Measurements from ENCODE around the gene BCL11B.

The BCL11B gene

GRCh38 chr14:99317231-99318090, 45.5 kb upstream of the BCL11B start:
- no peak for TF ChIP-seq CTCF (IDR thresholded peaks at IDR 0.05; ENCODE audit: low read depth, low read length)
- in situ Hi-C loops (cut with HindIII; ENCODE audit: low sequenced_read_pairs), result no loop called here
- DNase-seq (ENCODE audit: low read depth, low spot score), result no peak
- no peak overlapping the region for H3K4me3 ChIP-seq (ENCODE audit: low read depth, low read length)

- TF ChIP-seq CTCF (IDR thresholded peaks at IDR 0.05; ENCODE audit: low read depth, low read length), result no peak
- no peak overlapping the region for H3K4me3 ChIP-seq (ENCODE audit: low read depth, low read length)
- DNase-seq (ENCODE audit: low read depth, low spot score), result no peak
- in situ Hi-C loops (cut with HindIII; ENCODE audit: low sequenced_read_pairs), result no loop called here
These were observed 44.5 kb upstream of the BCL11B start for GRCh38 chr14:99316281-99317163.

GRCh38 chr14:99315197-99315596, 43.2 kb upstream of the BCL11B start:
- no peak for TF ChIP-seq CTCF (IDR thresholded peaks at IDR 0.05; ENCODE audit: low read depth, low read length)
- H3K4me3 ChIP-seq (ENCODE audit: low read depth, low read length), result no peak overlapping the region
- no peak for DNase-seq (ENCODE audit: low read depth, low spot score)
- in situ Hi-C loops (cut with HindIII; ENCODE audit: low sequenced_read_pairs), result no loop called here

- TF ChIP-seq CTCF (IDR thresholded peaks at IDR 0.05; ENCODE audit: low read depth, low read length), result no peak
- in situ Hi-C loops (cut with HindIII; ENCODE audit: low sequenced_read_pairs), result no loop called here
- H3K4me3 ChIP-seq (ENCODE audit: low read depth, low read length), result no peak overlapping the region
- DNase-seq (ENCODE audit: low read depth, low spot score), result no peak
These were observed 42.6 kb upstream of the BCL11B start for GRCh38 chr14:99314623-99315022.

- in situ Hi-C loops (cut with HindIII; ENCODE audit: low sequenced_read_pairs), result no loop called here
- no peak for DNase-seq (ENCODE audit: low read depth, low spot score)
- H3K4me3 ChIP-seq (ENCODE audit: low read depth, low read length), result no peak overlapping the region
- no peak for TF ChIP-seq CTCF (IDR thresholded peaks at IDR 0.05; ENCODE audit: low read depth, low read length)
These were observed 41.2 kb upstream of the BCL11B start for GRCh38 chr14:99313234-99313633.

- DNase-seq (ENCODE audit: low read depth, low spot score), result no peak
- H3K4me3 ChIP-seq (ENCODE audit: low read depth, low read length), result no peak overlapping the region
- no peak for TF ChIP-seq CTCF (IDR thresholded peaks at IDR 0.05; ENCODE audit: low read depth, low read length)
- in situ Hi-C loops (cut with HindIII; ENCODE audit: low sequenced_read_pairs), result no loop called here
These were observed 40.1 kb upstream of the BCL11B start for GRCh38 chr14:99312106-99312505.

Measured in astrocyte of the spinal cord (primary cell).